ENCODE measurements around the gene ZNF394.

Gene ZNF394

DNA sequence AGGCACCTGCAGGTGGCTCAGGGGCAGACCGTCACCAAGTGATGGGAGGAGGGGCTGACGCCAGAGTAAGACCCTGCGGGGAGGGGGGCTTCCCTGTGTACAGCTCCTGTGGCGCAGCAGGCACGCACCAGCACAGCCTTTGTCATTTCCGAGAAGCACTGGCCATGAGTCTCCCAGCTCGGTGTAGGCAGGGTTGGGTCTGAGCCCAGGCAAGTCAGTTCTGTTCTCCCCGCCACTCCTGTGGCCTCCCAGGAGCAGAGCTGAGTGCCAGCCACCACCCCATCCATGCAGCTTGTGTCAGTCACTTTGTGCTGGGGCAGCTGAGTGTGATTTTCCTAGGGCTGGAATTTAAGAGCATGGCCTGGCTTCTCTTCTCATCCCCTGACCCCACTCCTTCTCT lies 48.1 kb downstream of the ZNF394 start:
- no peaks in the 10 kb centered on the region for H3K27me3 ChIP-seq (ENCODE audit: insufficient read depth, low read length)
- H3K9me3 ChIP-seq (ENCODE audit: insufficient read depth, low read depth, low read length), result no peaks in the 10 kb centered on the region
- H3K4me3 ChIP-seq (ENCODE audit: low read length), result no peak overlapping the region
- H3K27ac ChIP-seq (ENCODE audit: low read depth, low read length), result no peak overlapping the region
- H3K36me3 ChIP-seq (ENCODE audit: insufficient read depth, low read length), result peaks cover 99% of the 10 kb centered on the region
- no peaks in the 10 kb centered on the region for H3K4me1 ChIP-seq (ENCODE audit: insufficient read depth, low read length)
- WGBS, result 92% methylated on average over 8 of the region's 8 CpGs
- H3K9ac ChIP-seq (ENCODE audit: low read depth, low read length), result no peak overlapping the region; the same call in 1 of the 2 replicates

DNA sequence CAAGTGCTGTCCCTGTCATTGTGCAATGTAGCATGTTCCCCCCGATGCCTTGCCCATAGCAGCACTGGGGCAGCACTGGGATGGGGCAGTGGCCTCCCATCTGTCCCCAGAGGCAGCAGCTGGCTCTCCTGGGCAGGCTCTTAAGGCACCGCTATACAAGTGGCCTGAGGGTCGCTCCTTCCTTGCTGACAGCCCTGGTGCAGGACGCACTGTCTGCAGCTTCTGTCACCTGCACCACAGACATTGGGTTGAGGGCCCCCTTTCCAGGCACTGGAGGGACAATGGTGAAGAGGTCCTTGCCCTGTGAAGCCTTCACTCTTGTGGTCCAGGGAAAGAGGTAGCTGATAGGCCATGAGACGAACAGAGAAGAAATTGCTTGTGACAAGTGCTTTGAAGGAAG lies 50.8 kb downstream of the ZNF394 start:
- Histone ChIP-seq H3K27ac (ENCODE audit: low read depth, low read length) (no peak overlapping the region), H3K4me1 (ENCODE audit: insufficient read depth, low read length) (no peaks in the 10 kb centered on the region), H3K27me3 (ENCODE audit: insufficient read depth, low read length) (no peaks in the 10 kb centered on the region), H3K4me3 (ENCODE audit: low read length) (no peak overlapping the region), H3K36me3 (ENCODE audit: insufficient read depth, low read length) (peaks cover 97% of the 10 kb centered on the region), H3K9me3 (ENCODE audit: insufficient read depth, low read depth, low read length) (no peaks in the 10 kb centered on the region), H3K9ac (ENCODE audit: low read depth, low read length) (no peak overlapping the region)
- WGBS, result 94% methylated on average over 5 of the region's 5 CpGs

DNA sequence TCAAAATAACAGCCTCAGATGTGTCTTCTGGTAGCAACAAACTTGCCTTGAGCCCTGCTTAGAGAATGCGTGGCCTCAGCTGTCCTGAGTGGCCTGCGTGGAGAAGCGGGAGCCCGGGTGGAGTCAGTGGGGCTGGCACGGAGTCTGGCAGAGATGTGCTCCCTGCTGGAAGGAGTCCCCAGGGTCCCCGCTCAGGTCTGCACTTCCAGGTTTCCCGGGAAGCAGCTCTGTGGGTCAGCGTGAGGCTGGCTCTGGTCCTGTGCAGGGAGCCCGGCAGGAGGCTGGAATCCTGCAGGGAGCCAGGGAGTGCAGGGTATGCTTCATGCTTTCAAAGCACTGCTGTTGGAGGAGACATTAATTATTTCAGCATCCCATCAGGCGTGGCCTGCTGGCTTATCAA lies 51.2 kb downstream of the ZNF394 start:
- H3K27me3 ChIP-seq (ENCODE audit: insufficient read depth, low read length), result no peaks in the 10 kb centered on the region
- H3K27ac ChIP-seq (ENCODE audit: low read depth, low read length), result no peak overlapping the region
- 90% methylated on average over 10 of the region's 10 CpGs for WGBS
- H3K9me3 ChIP-seq (ENCODE audit: insufficient read depth, low read depth, low read length), result no peaks in the 10 kb centered on the region
- peaks cover 95% of the 10 kb centered on the region for H3K36me3 ChIP-seq (ENCODE audit: insufficient read depth, low read length)
- no peak overlapping the region for H3K9ac ChIP-seq (ENCODE audit: low read depth, low read length)
- H3K4me1 ChIP-seq (ENCODE audit: insufficient read depth, low read length), result no peaks in the 10 kb centered on the region
- H3K4me3 ChIP-seq (ENCODE audit: low read length), result no peak overlapping the region

DNA sequence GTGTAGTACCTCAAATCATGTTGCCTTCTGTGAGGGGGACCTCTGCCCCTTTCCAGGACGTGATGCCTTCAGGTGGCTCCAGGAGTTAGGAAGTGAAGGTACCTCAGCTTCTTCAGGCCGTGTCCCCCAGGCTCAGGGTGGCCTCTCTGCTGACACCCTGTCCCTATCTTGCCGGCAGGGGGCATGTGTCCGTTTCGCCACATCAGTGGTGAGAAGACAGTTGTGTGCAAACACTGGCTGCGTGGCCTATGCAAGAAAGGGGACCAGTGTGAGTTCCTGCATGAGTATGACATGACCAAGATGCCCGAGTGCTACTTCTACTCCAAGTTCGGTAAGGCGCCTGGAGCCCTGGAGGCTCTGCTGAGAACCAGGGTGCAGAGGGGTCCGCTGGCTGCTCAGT lies 52.1 kb downstream of the ZNF394 start:
- Histone ChIP-seq H3K36me3 (ENCODE audit: insufficient read depth, low read length) (peaks cover 95% of the 10 kb centered on the region), H3K9ac (ENCODE audit: low read depth, low read length) (no peak overlapping the region), H3K4me1 (ENCODE audit: insufficient read depth, low read length) (no peaks in the 10 kb centered on the region), H3K27me3 (ENCODE audit: insufficient read depth, low read length) (no peaks in the 10 kb centered on the region), H3K4me3 (ENCODE audit: low read length) (no peak overlapping the region), H3K9me3 (ENCODE audit: insufficient read depth, low read depth, low read length) (no peaks in the 10 kb centered on the region), H3K27ac (ENCODE audit: low read depth, low read length) (no peak overlapping the region)
- 95% methylated on average over 10 of the region's 10 CpGs for WGBS

DNA sequence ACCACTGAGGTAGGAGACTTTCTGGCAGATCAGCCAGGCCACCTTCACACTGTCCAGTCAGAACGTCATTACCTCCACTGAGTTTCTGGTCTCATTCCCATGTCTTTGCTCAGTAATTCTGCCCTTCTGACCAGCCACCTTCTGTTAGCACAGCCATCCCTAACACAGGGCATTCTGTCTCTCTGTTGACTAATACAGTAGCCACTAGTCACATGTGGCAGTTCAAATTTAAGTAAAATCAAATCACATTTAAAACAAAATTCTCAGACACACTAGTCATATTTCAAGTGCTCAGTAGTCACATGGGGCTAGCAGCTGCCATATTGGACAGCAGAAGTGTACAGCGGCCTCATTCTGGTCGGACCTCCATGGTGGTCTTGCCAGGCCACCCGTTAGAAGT lies 54.0 kb downstream of the ZNF394 start:
- Histone ChIP-seq H3K4me3 (ENCODE audit: low read length) (no peak overlapping the region), H3K27ac (ENCODE audit: low read depth, low read length) (no peak overlapping the region), H3K36me3 (ENCODE audit: insufficient read depth, low read length) (peaks cover 90% of the 10 kb centered on the region), H3K27me3 (ENCODE audit: insufficient read depth, low read length) (no peaks in the 10 kb centered on the region), H3K4me1 (ENCODE audit: insufficient read depth, low read length) (no peaks in the 10 kb centered on the region), H3K9ac (ENCODE audit: low read depth, low read length) (no peak overlapping the region), H3K9me3 (ENCODE audit: insufficient read depth, low read depth, low read length) (no peaks in the 10 kb centered on the region)
- WGBS, result 93% methylated on average over 4 of the region's 4 CpGs

Measured in HUES64 (cell line).